ENCODE measurements around the gene DQX1.
"Not testable (repeated sequence)": the region's sequence is repeated elsewhere in the genome, so short reads cannot be mapped to it uniquely, and the experiment has no call there.

The DQX1 gene

DNA sequence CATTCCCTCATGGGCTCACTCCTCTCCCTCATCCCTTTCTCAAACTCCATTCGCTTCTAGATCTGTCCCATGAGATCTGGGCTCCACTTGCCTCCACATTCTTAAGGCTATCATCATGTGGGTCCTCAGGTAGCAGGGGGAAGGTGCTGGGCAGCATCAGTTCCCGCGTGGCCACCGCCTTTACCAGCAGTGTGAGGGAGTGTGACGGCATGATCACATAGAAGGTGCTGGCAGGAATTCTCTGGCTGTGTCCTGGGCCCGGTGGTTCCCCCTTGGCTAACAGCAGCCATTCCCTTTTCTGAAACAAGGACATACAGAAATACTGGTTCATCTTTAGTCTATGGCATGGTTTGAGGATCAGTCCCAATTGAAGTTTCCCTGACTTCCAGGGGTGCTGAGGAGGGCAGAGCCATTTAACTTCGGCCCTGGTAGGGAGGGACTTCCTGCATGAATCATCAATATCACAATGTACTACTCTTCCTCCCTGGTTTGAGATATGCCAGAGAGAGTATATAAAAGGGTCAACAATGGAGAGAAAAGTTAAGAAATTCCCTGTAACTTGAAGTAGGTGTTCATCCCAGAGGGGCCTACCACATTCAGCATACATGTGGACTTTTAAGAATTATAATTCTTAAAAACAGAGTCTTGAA is 36.2 kb upstream of the DQX1 start:
- Histone ChIP-seq H2AK5ac (ENCODE audit: low read length) (no peak overlapping the region), H3K79me1 (ENCODE audit: low read length) (no peaks in the 10 kb centered on the region), H3K56ac (ENCODE audit: low read length) (no peak overlapping the region), H3K4ac (ENCODE audit: low read depth, low read length) (no peak overlapping the region), H3K23ac (ENCODE audit: low read length) (no peak overlapping the region), H3K79me2 (ENCODE audit: control insufficient read depth, insufficient read depth, low read length) (no peaks in the 10 kb centered on the region), H2BK120ac (ENCODE audit: low read depth, low read length) (no peak overlapping the region), H3K9ac (ENCODE audit: low read length) (no peak overlapping the region), H3K18ac (ENCODE audit: low read length) (no peak overlapping the region), H3K4me3 (ENCODE audit: low read length) (no peak overlapping the region), H3K4me2 (ENCODE audit: low read length) (no peak overlapping the region), H3K27ac (ENCODE audit: low read depth, low read length) (no peak overlapping the region), H2BK5ac (ENCODE audit: low read length) (no peak overlapping the region), H3K36me3 (ENCODE audit: control insufficient read depth, insufficient read depth, low read length) (no peaks in the 10 kb centered on the region), H3K27me3 (ENCODE audit: insufficient read depth, low read length, poor library complexity) (no peaks in the 10 kb centered on the region), H3K4me1 (ENCODE audit: control insufficient read depth, low read depth, low read length) (peaks cover 3% of the 10 kb centered on the region), H4K5ac (ENCODE audit: low read length) (no peak overlapping the region), H2BK15ac (replicated peaks; ENCODE audit: low read depth) (no peak overlapping the region), H4K8ac (ENCODE audit: low read depth, low read length) (no peak overlapping the region)
- no peak for DNase-seq
- WGBS (ENCODE audit: extremely low coverage, insufficient coverage, low lambda C conversion rate) = 100% methylated on average over 1 of the region's 7 CpGs

DNA sequence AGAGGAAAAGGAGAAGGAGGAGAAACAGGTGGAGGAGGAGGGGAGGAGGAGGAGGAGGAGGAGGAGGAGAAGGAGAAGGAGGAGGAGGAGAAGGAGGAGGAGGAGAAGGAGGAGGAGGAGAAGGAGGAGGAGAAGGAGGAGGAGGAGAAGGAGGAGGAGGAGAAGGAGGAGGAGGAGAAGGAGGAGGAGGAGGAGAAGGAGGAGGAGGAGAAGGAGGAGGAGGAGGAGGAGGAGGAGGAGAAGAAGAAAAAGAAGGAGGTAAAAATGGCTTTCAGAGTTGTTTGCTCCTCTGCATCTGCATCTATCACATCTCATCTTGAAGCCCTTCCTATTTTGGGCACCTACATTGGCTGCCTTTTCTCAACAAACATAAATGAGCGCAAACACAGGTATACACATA is 35.0 kb upstream of the DQX1 start:
- H3K4me1 ChIP-seq (ENCODE audit: control insufficient read depth, low read depth, low read length); H3K4me3 ChIP-seq (ENCODE audit: low read length); H2BK15ac ChIP-seq (replicated peaks; ENCODE audit: low read depth); H4K8ac ChIP-seq (ENCODE audit: low read depth, low read length); H3K79me1 ChIP-seq (ENCODE audit: low read length); DNase-seq; H3K4me2 ChIP-seq (ENCODE audit: low read length); H3K9ac ChIP-seq (ENCODE audit: low read length); H3K27me3 ChIP-seq (ENCODE audit: insufficient read depth, low read length, poor library complexity); H3K79me2 ChIP-seq (ENCODE audit: control insufficient read depth, insufficient read depth, low read length); H2AK5ac ChIP-seq (ENCODE audit: low read length); H3K56ac ChIP-seq (ENCODE audit: low read length); H3K27ac ChIP-seq (ENCODE audit: low read depth, low read length); H2BK5ac ChIP-seq (ENCODE audit: low read length); H3K4ac ChIP-seq (ENCODE audit: low read depth, low read length); H3K23ac ChIP-seq (ENCODE audit: low read length); H4K5ac ChIP-seq (ENCODE audit: low read length); H3K36me3 ChIP-seq (ENCODE audit: control insufficient read depth, insufficient read depth, low read length); H3K18ac ChIP-seq (ENCODE audit: low read length); H2BK120ac ChIP-seq (ENCODE audit: low read depth, low read length): not testable (repeated sequence)
- no CpG with 5 or more reads among the region's 1 CpG for WGBS (ENCODE audit: extremely low coverage, insufficient coverage, low lambda C conversion rate)

DNA sequence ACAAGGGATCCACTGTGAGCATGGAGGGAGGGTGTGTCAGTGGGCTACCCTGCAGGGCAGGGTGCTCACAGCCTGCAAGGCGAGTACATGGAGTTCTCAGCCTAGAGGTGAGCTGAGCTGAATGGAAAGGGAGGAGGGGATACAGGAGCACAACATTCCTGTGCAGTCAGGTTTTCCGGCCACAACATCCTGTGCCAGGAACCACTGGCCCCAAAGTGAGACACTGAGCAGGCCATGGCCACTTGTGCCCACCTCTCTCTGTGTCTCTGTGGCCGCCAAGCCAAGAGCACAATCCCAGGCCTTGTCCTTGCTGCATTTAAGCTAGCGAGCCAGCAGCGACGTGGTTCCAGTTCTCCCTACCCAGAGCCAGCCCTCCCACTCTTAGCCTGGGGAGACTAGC is 34.6 kb upstream of the DQX1 start:
- WGBS (ENCODE audit: extremely low coverage, insufficient coverage, low lambda C conversion rate) = no CpG with 5 or more reads among the region's 6 CpGs
- H2BK5ac ChIP-seq (ENCODE audit: low read length) = no peak overlapping the region

DNA sequence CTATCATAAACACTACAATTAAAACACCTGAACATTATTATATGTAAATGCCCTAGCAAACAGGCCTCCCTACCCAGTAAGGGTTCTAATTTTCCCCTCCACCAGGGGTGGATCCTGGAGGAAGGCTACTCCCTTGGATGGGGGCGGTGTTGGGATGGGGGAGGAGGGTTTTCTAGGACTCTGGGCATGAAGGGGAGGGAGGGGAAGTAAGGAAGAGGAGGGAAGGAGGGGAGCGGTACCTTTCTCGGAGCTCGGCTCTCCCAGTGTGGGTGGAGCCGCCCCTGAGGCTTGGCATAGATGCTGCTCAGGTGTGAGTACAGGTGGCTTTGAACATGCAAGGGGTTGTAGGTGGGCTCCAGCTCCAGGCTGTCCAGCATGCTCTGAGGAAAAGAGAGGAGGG is 33.9 kb upstream of the DQX1 start:
- Histone ChIP-seq H3K4me1 (ENCODE audit: control insufficient read depth, low read depth, low read length) (peaks cover 3% of the 10 kb centered on the region), H3K27ac (ENCODE audit: low read depth, low read length) (no peak overlapping the region), H3K36me3 (ENCODE audit: control insufficient read depth, insufficient read depth, low read length) (no peaks in the 10 kb centered on the region)

More for the DNA sequence above, 34.6 kb upstream of the DQX1 start:
- no peaks in the 10 kb centered on the region for H3K36me3 ChIP-seq (ENCODE audit: control insufficient read depth, insufficient read depth, low read length)
- peaks cover 10% of the 10 kb centered on the region for H3K27me3 ChIP-seq (ENCODE audit: insufficient read depth, low read length, poor library complexity)
- no peak overlapping the region for H3K4me3 ChIP-seq (ENCODE audit: low read length)
- peak; percentile 22 for DNase-seq
- no peak overlapping the region for H2BK120ac ChIP-seq (ENCODE audit: low read depth, low read length)
- H3K23ac ChIP-seq (ENCODE audit: low read length) = no peak overlapping the region
- H4K5ac ChIP-seq (ENCODE audit: low read length) = no peak overlapping the region
- H3K79me2 ChIP-seq (ENCODE audit: control insufficient read depth, insufficient read depth, low read length) = no peaks in the 10 kb centered on the region
- H3K4ac ChIP-seq (ENCODE audit: low read depth, low read length) = no peak overlapping the region
- no peak overlapping the region for H2AK5ac ChIP-seq (ENCODE audit: low read length)
- H4K8ac ChIP-seq (ENCODE audit: low read depth, low read length) = no peak overlapping the region
- no peak overlapping the region for H3K27ac ChIP-seq (ENCODE audit: low read depth, low read length)
- H3K4me2 ChIP-seq (ENCODE audit: low read length) = no peak overlapping the region
- no peaks in the 10 kb centered on the region for H3K79me1 ChIP-seq (ENCODE audit: low read length)
- no peak overlapping the region for H3K56ac ChIP-seq (ENCODE audit: low read length)
- H2BK15ac ChIP-seq (replicated peaks; ENCODE audit: low read depth) = no peak overlapping the region
- H3K18ac ChIP-seq (ENCODE audit: low read length) = no peak overlapping the region
- H3K4me1 ChIP-seq (ENCODE audit: control insufficient read depth, low read depth, low read length) = peaks cover 3% of the 10 kb centered on the region
- no peak overlapping the region for H3K9ac ChIP-seq (ENCODE audit: low read length)

DNA sequence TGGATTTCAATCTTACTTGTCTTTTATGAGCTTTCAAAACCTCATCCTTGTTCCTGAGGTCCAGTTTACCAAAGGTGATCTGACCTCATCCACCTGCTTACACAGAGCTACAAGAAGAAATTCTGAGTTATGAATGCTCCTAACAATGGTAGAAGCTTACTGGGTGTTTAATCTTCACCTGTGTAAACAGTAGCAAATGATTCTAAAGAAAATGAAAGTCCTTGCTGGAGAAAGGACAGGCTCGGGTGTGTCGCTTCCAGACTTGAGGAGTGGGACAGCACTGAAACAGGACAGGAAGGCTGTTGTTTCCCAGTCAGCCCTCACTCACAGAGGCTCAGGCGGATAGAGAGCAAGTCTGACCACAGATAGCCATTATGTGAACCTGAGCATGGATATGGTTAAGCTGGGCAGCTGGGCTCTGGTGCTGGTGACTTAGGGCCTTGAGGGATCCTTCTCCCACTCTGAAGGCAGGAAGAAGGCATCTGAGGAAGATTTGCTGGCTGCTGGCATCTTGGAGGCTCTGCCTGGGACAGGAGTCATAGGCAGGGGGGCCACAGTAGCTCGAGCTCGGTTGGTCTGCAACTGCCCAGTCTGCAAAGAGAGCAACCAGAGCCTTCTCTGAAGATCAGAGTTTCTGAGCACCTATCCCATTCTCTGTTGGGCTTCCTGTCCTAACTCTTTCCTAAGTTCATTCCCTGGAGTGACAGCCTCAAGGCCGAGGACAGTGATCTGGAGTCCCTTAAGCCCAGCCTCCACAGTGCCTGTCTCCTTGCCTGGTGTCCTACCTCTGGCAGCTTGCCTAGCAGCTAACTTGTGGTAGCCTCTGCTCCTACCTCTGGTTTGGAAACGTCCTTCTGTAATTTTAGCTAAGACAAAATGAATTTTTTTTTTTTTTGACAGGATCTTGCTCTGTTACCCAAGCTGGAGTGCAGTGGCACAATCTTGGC is 32.5 kb upstream of the DQX1 start:
- H3K56ac ChIP-seq (ENCODE audit: low read length) = no peak overlapping the region
- no peak overlapping the region for H3K18ac ChIP-seq (ENCODE audit: low read length)
- no peaks in the 10 kb centered on the region for H3K36me3 ChIP-seq (ENCODE audit: control insufficient read depth, insufficient read depth, low read length)
- no peak overlapping the region for H3K27ac ChIP-seq (ENCODE audit: low read depth, low read length)
- no peak overlapping the region for H2BK15ac ChIP-seq (replicated peaks; ENCODE audit: low read depth)
- no peak overlapping the region for H3K4ac ChIP-seq (ENCODE audit: low read depth, low read length)
- WGBS (ENCODE audit: extremely low coverage, insufficient coverage, low lambda C conversion rate) = no CpG with 5 or more reads among the region's 7 CpGs
- peaks cover 3% of the 10 kb centered on the region for H3K4me1 ChIP-seq (ENCODE audit: control insufficient read depth, low read depth, low read length)
- DNase-seq = no peak
- H4K5ac ChIP-seq (ENCODE audit: low read length) = no peak overlapping the region
- H3K4me2 ChIP-seq (ENCODE audit: low read length) = no peak overlapping the region
- no peak overlapping the region for H2BK5ac ChIP-seq (ENCODE audit: low read length)
- H3K79me2 ChIP-seq (ENCODE audit: control insufficient read depth, insufficient read depth, low read length) = no peaks in the 10 kb centered on the region
- H2AK5ac ChIP-seq (ENCODE audit: low read length) = no peak overlapping the region
- H3K27me3 ChIP-seq (ENCODE audit: insufficient read depth, low read length, poor library complexity) = peaks cover 14% of the 10 kb centered on the region
- H3K23ac ChIP-seq (ENCODE audit: low read length) = no peak overlapping the region
- H2BK120ac ChIP-seq (ENCODE audit: low read depth, low read length) = no peak overlapping the region
- H4K8ac ChIP-seq (ENCODE audit: low read depth, low read length) = no peak overlapping the region
- H3K9ac ChIP-seq (ENCODE audit: low read length) = no peak overlapping the region
- no peak overlapping the region for H3K4me3 ChIP-seq (ENCODE audit: low read length)
- no peaks in the 10 kb centered on the region for H3K79me1 ChIP-seq (ENCODE audit: low read length)

More for the DNA sequence above, 33.9 kb upstream of the DQX1 start:
- Histone ChIP-seq H2BK5ac (ENCODE audit: low read length) (no peak overlapping the region), H3K56ac (ENCODE audit: low read length) (no peak overlapping the region), H2AK5ac (ENCODE audit: low read length) (no peak overlapping the region), H3K79me1 (ENCODE audit: low read length) (no peaks in the 10 kb centered on the region), H3K18ac (ENCODE audit: low read length) (no peak overlapping the region), H3K4me3 (ENCODE audit: low read length) (no peak overlapping the region), H3K79me2 (ENCODE audit: control insufficient read depth, insufficient read depth, low read length) (no peaks in the 10 kb centered on the region), H3K23ac (ENCODE audit: low read length) (no peak overlapping the region), H2BK120ac (ENCODE audit: low read depth, low read length) (no peak overlapping the region), H3K27me3 (ENCODE audit: insufficient read depth, low read length, poor library complexity) (peaks cover 14% of the 10 kb centered on the region), H4K5ac (ENCODE audit: low read length) (no peak overlapping the region), H3K9ac (ENCODE audit: low read length) (no peak overlapping the region), H2BK15ac (replicated peaks; ENCODE audit: low read depth) (no peak overlapping the region), H3K4ac (ENCODE audit: low read depth, low read length) (no peak overlapping the region), H3K4me2 (ENCODE audit: low read length) (no peak overlapping the region), H4K8ac (ENCODE audit: low read depth, low read length) (no peak overlapping the region)
- no CpG with 5 or more reads among the region's 5 CpGs for WGBS (ENCODE audit: extremely low coverage, insufficient coverage, low lambda C conversion rate)
- peak; percentile 40 for DNase-seq

Measured in mesendoderm (in vitro differentiated cells).